H1 (cell line): ENCODE data around the gene FNDC11. TPM values are rescaled to one million over a fixed set of nuclear protein-coding genes. Genes with fewer than 3 reads are reported as not detected.

Experiments used
- CEBPB ChIP-seq: IDR thresholded peaks from 2 replicates; pipeline ENCODE4 v1.6.1; 2012; ENCODE audit warnings: low read depth, low read length
- EGR1 ChIP-seq: IDR thresholded peaks from 2 replicates; pipeline ENCODE4 v1.6.1; 2011; ENCODE audit warnings: low read depth, low read length, borderline replicate concordance
- EP300 ChIP-seq, 2 experiments: IDR thresholded peaks; 1 replicate in 1 of 2; 2 replicates in 1 of 2; pipeline ENCODE4 v1.6.1; 2011 to 2012; ENCODE audit warnings: low read depth in 2 of 2, low read length in 2 of 2, mild to moderate bottlenecking in 2 of 2, borderline replicate concordance in 1 of 2, inconsistent platforms in 1 of 2, moderate library complexity in 1 of 2
- HDAC6 ChIP-seq: IDR thresholded peaks from one replicate; pipeline ENCODE4 v1.7.1; 2012; ENCODE audit warnings: low read depth, mild to moderate bottlenecking, inconsistent platforms, low read length, moderate library complexity
- polyA plus RNA-seq, 7 experiments: library from polyadenylated mRNA; depleted of rRNA in 3 of 7; stranded (reverse) in 5 of 7; unstranded in 2 of 7; fragments of >200 nt in 5 of 7; fragments of 200-250 nt in 2 of 7; gene quantifications; 1 replicate in 5 of 7; 2 replicates in 1 of 7; 4 replicates in 1 of 7; pipeline versions ENCODE4 v1.2.1 to v1.2.3, GENCODE V29; 2011 to 2013; ENCODE audit warnings: missing spikeins in 2 of 7, mixed read lengths in 2 of 7
- total RNA-seq: library from RNA; stranded (reverse); fragmentation: NEBNext Ultra II Directional; extraction: Animal tissue kit (Norgen Biotek cat#: 25700); gene quantifications from 2 replicates; pipeline ENCODE4 v1.2.1, GENCODE V29; 2021
- TF ChIP-seq, protein P1 (sequence below): IDR thresholded peaks from 2 replicates; pipeline ENCODE4 v1.6.1; 2012; ENCODE audit warnings: low read length, inconsistent platforms

FNDC11 gene
- total and polyA plus RNA-seq, 2 of the 8 experiments (the other 6 are each of a cell fraction or from before 2014, with no cell fraction given): 2.6 to 8.8 TPM

DNA sequence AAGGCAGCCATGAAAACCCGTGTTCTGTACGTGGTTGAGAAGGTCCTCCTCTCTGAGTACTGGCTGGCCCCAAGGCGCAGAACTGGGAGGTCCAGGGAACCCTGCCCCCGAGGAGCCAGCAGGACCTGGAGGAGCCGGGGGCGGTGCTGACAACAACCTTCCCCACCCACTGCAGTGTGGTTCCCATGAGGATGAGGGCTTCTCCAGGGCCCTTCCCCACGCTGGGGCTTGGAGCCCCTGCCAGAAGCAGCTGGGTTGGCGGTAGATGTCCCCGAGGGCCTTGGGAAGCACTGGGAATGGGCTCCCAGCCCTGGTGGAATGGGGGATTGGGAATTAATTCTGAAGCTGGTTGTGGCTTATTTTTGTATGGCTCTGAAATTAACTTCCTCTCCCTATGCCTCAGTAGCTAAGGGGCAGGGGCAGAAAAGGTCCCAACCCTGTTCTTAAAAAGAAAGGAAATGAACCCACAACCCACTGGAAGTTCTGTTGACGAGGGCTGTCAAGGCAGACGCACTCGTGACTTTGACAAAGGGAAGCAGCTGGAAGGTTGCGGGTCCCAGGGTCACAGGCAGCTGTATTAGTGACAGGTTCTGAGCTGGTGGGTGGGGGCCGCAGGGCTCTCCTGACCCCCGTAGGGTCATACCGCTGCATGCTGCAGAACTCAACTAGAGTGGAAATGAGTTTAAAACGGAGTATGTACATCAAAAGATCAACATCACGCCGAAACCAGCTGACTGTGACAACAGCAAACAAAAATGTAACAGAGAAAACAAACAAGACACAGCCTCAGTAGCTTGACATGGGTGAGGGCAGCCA lies 34.0 kb downstream of the FNDC11 start (continued):
- TF ChIP-seq EGR1: no peak
- TF ChIP-seq, protein P1, sequence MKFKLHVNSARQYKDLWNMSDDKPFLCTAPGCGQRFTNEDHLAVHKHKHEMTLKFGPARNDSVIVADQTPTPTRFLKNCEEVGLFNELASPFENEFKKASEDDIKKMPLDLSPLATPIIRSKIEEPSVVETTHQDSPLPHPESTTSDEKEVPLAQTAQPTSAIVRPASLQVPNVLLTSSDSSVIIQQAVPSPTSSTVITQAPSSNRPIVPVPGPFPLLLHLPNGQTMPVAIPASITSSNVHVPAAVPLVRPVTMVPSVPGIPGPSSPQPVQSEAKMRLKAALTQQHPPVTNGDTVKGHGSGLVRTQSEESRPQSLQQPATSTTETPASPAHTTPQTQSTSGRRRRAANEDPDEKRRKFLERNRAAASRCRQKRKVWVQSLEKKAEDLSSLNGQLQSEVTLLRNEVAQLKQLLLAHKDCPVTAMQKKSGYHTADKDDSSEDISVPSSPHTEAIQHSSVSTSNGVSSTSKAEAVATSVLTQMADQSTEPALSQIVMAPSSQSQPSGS: no peak
- no peak for TF ChIP-seq CEBPB
- no peak for TF ChIP-seq EP300 (IDR thresholded peaks at IDR 0.05; ENCODE audit: borderline replicate concordance in 1 of 2, low read depth in 2 of 2, low read length in 2 of 2)
- no peak for TF ChIP-seq HDAC6
